IPS DF 6.9 (cell line): ENCODE results near the gene KCNH2.
"Not testable (repeated sequence)": the region's sequence is repeated elsewhere in the genome, so short reads cannot be mapped to it uniquely, and the experiment has no call there.

ENCODE experiments used
- DNase-seq: peaks from one replicate; pipeline ENCODE4 v3.0.0-alpha.2; 2013; ENCODE audit warnings: low read depth, low spot score
- H3K27ac ChIP-seq: one replicate; pipeline ENCODE4 v1.5.1; 2013; ENCODE audit warnings: low read length, control low read depth
- H3K27me3 ChIP-seq: 2 replicates; pipeline ENCODE4 v1.6.1; 2013; ENCODE audit warnings: mild to moderate bottlenecking, low read length; ENCODE audit not compliant: control insufficient read depth, insufficient read depth
- H3K36me3 ChIP-seq: 2 replicates; pipeline ENCODE4 v1.6.1; 2013; ENCODE audit warnings: low read length; ENCODE audit not compliant: control insufficient read depth, insufficient read depth
- H3K4me1 ChIP-seq: 2 replicates; pipeline ENCODE4 v1.6.1; 2013; ENCODE audit warnings: low read length; ENCODE audit not compliant: control insufficient read depth, insufficient read depth
- H3K4me3 ChIP-seq: 2 replicates; pipeline ENCODE4 v1.5.1; 2013; ENCODE audit warnings: mild to moderate bottlenecking, low read length
- H3K9me3 ChIP-seq: 2 replicates; pipeline ENCODE4 v1.6.1; 2013; ENCODE audit warnings: low read length, inconsistent platforms; ENCODE audit not compliant: control insufficient read depth, insufficient read depth
- WGBS: extraction: QIAGEN DNeasy Blood & Tissue Kit; methylation state at CpG from one replicate; pipeline ENCODE4 v1.1.7; 2013; ENCODE audit warnings: mixed read lengths, missing lambda C conversion rate; ENCODE audit not compliant: insufficient read length, insufficient coverage; 5-methylcytosine and 5-hydroxymethylcytosine counted together

KCNH2 gene

GRCh38 chr7:151011616-151012015, 33.5 kb upstream of the KCNH2 start:
- WGBS: 100% methylated on average over 1 of the region's 12 CpGs
- H3K4me1 ChIP-seq: peaks cover 18% of the 10 kb centered on the region
- H3K27ac ChIP-seq: not testable (repeated sequence)

GRCh38 chr7:151011097-151011409, 32.9 kb upstream of the KCNH2 start:
- H3K27ac ChIP-seq: no peak overlapping the region
- H3K27me3 ChIP-seq: no peaks in the 10 kb centered on the region
- H3K4me3 ChIP-seq: no peak overlapping the region
- peaks cover 18% of the 10 kb centered on the region for H3K4me1 ChIP-seq
- no peak for DNase-seq
- H3K9me3 ChIP-seq: no peaks in the 10 kb centered on the region
- no peaks in the 10 kb centered on the region for H3K36me3 ChIP-seq
- no CpG with 5 or more reads among the region's 1 CpG for WGBS

More at GRCh38 chr7:151011616-151012015, 33.5 kb upstream of the KCNH2 start:
- H3K36me3 ChIP-seq, H3K4me3 ChIP-seq, H3K27me3 ChIP-seq, DNase-seq, H3K9me3 ChIP-seq: not testable (repeated sequence)

GRCh38 chr7:151010307-151011096, 32.4 kb upstream of the KCNH2 start:
- Histone ChIP-seq H3K4me1 (peaks cover 18% of the 10 kb centered on the region), H3K36me3 (no peaks in the 10 kb centered on the region), H3K4me3 (no peak overlapping the region), H3K9me3 (no peaks in the 10 kb centered on the region), H3K27ac (no peak overlapping the region), H3K27me3 (no peaks in the 10 kb centered on the region)
- no CpG with 5 or more reads among the region's 18 CpGs for WGBS
- DNase-seq: no peak

- WGBS: no CpG with 5 or more reads among the region's 7 CpGs
- Histone ChIP-seq H3K36me3 (no peaks in the 10 kb centered on the region), H3K4me1 (peaks cover 18% of the 10 kb centered on the region), H3K27ac (no peak overlapping the region), H3K27me3 (no peaks in the 10 kb centered on the region), H3K4me3 (no peak overlapping the region), H3K9me3 (no peaks in the 10 kb centered on the region)
- no peak for DNase-seq
Observed at GRCh38 chr7:151010037-151010306, 31.9 kb upstream of the KCNH2 start.

GRCh38 chr7:151009327-151010036, 31.4 kb upstream of the KCNH2 start:
- H3K9me3 ChIP-seq: no peaks in the 10 kb centered on the region
- H3K27ac ChIP-seq: no peak overlapping the region
- peaks cover 18% of the 10 kb centered on the region for H3K4me1 ChIP-seq
- no peak for DNase-seq
- WGBS: no CpG with 5 or more reads among the region's 22 CpGs
- no peaks in the 10 kb centered on the region for H3K36me3 ChIP-seq
- no peaks in the 10 kb centered on the region for H3K27me3 ChIP-seq
- no peak overlapping the region for H3K4me3 ChIP-seq

- DNase-seq: no peak
- Histone ChIP-seq H3K27me3 (no peaks in the 10 kb centered on the region), H3K9me3 (no peaks in the 10 kb centered on the region), H3K4me1 (peaks cover 18% of the 10 kb centered on the region), H3K36me3 (no peaks in the 10 kb centered on the region), H3K4me3 (no peak overlapping the region), H3K27ac (no peak overlapping the region)
- WGBS: no CpG with 5 or more reads among the region's 40 CpGs
Observed at GRCh38 chr7:151008511-151009323, 30.6 kb upstream of the KCNH2 start.

- no peaks in the 10 kb centered on the region for H3K36me3 ChIP-seq
- H3K9me3 ChIP-seq: no peaks in the 10 kb centered on the region
- H3K4me1 ChIP-seq: peaks cover 17% of the 10 kb centered on the region
- no peak overlapping the region for H3K4me3 ChIP-seq
- no peak for DNase-seq
- WGBS: no CpG with 5 or more reads among the region's 11 CpGs
- no peak overlapping the region for H3K27ac ChIP-seq
- no peaks in the 10 kb centered on the region for H3K27me3 ChIP-seq
Observed at GRCh38 chr7:151008143-151008510, 30.0 kb upstream of the KCNH2 start.

- H3K4me3 ChIP-seq: no peak overlapping the region
- no peaks in the 10 kb centered on the region for H3K27me3 ChIP-seq
- WGBS: no CpG with 5 or more reads among the region's 7 CpGs
- no peaks in the 10 kb centered on the region for H3K36me3 ChIP-seq
- H3K9me3 ChIP-seq: no peaks in the 10 kb centered on the region
- H3K27ac ChIP-seq: no peak overlapping the region
- DNase-seq: no peak
- peaks cover 14% of the 10 kb centered on the region for H3K4me1 ChIP-seq
Observed at GRCh38 chr7:151007469-151007898, 29.4 kb upstream of the KCNH2 start.

- H3K4me1 ChIP-seq: peaks cover 13% of the 10 kb centered on the region
Observed at GRCh38 chr7:151006590-151007300, 28.6 kb upstream of the KCNH2 start.

GRCh38 chr7:151005566-151005965, 27.4 kb upstream of the KCNH2 start:
- H3K27me3 ChIP-seq: no peaks in the 10 kb centered on the region
- no CpG with 5 or more reads among the region's 9 CpGs for WGBS

More at GRCh38 chr7:151006590-151007300, 28.6 kb upstream of the KCNH2 start:
- no peaks in the 10 kb centered on the region for H3K27me3 ChIP-seq
- H3K9me3 ChIP-seq: no peaks in the 10 kb centered on the region
- no peak for DNase-seq
- H3K36me3 ChIP-seq: no peaks in the 10 kb centered on the region
- H3K27ac ChIP-seq: no peak overlapping the region
- WGBS: no CpG with 5 or more reads among the region's 23 CpGs
- no peak overlapping the region for H3K4me3 ChIP-seq

More at GRCh38 chr7:151005566-151005965, 27.4 kb upstream of the KCNH2 start:
- Histone ChIP-seq H3K4me3 (no peak overlapping the region), H3K9me3 (no peaks in the 10 kb centered on the region), H3K27ac (no peak overlapping the region), H3K36me3 (no peaks in the 10 kb centered on the region), H3K4me1 (peaks cover 12% of the 10 kb centered on the region)
- no peak for DNase-seq
